MM.1S (cell line): ENCODE measurements around the gene ARL8B.
"Not testable (repeated sequence)": the region's sequence is repeated elsewhere in the genome, so short reads cannot be mapped to it uniquely, and the experiment has no call there.

ENCODE experiments used
- DNase-seq: peaks from one replicate; pipeline ENCODE4 v3.0.0-alpha.2; 2015
- H2AFZ ChIP-seq: fragments of 300-600 bp; sonication (generic); 2 replicates; pipeline ENCODE4 v1.6.0; 2016; ENCODE audit warnings: antibody characterized with exemption, low read length
- H3F3A ChIP-seq: fragments of 300-600 bp; sonication (generic); 2 replicates; pipeline ENCODE4 v1.6.1; 2016; ENCODE audit warnings: mild to moderate bottlenecking, antibody characterized with exemption, low read length, moderate library complexity, mixed read lengths; ENCODE audit not compliant: insufficient read depth
- H3K27ac ChIP-seq: fragments of 300-600 bp; sonication (generic); 2 replicates; pipeline ENCODE4 v1.5.1; 2016; ENCODE audit warnings: mild to moderate bottlenecking, low read length
- H3K27me3 ChIP-seq: fragments of 300-600 bp; sonication (generic); replicated peaks from 2 replicates; pipeline ENCODE4 v1.6.0; 2016; ENCODE audit warnings: low read length; ENCODE audit not compliant: insufficient read depth
- H3K36me3 ChIP-seq: fragments of 300-600 bp; sonication (generic); replicated peaks from 2 replicates; pipeline ENCODE4 v1.6.1; 2016; ENCODE audit warnings: mild to moderate bottlenecking, low read length, mixed read lengths; ENCODE audit not compliant: insufficient read depth
- H3K4me1 ChIP-seq: fragments of 300-600 bp; sonication (generic); 2 replicates; pipeline ENCODE4 v1.6.1; 2016; ENCODE audit warnings: low read length, mixed read lengths
- H3K4me2 ChIP-seq: fragments of 300-600 bp; sonication (generic); 2 replicates; pipeline ENCODE4 v1.6.0; 2016; ENCODE audit warnings: low read depth, low read length
- H3K4me3 ChIP-seq: fragments of 300-600 bp; sonication (generic); 2 replicates; pipeline ENCODE4 v1.5.1; 2016; ENCODE audit warnings: low read length, mixed read lengths
- H3K79me2 ChIP-seq: fragments of 300-600 bp; sonication (generic); 2 replicates; pipeline ENCODE4 v1.6.1; 2016; ENCODE audit warnings: mixed run types, low read length, mixed read lengths
- H3K9ac ChIP-seq: fragments of 300-600 bp; sonication (generic); 2 replicates; pipeline ENCODE4 v1.6.1; 2016; ENCODE audit warnings: low read length, mixed read lengths
- H3K9me2 ChIP-seq: fragments of 300-600 bp; sonication (generic); replicated peaks from 2 replicates; pipeline ENCODE4 v1.6.1; 2016; ENCODE audit warnings: mild to moderate bottlenecking, low read length, mixed read lengths; ENCODE audit not compliant: insufficient read depth
- H3K9me3 ChIP-seq: fragments of 300-600 bp; sonication (generic); replicated peaks from 2 replicates; pipeline ENCODE4 v1.6.1; 2016; ENCODE audit warnings: mild to moderate bottlenecking, low read length, mixed read lengths; ENCODE audit not compliant: insufficient read depth
- H4K20me1 ChIP-seq: fragments of 300-600 bp; sonication (generic); 2 replicates; pipeline ENCODE4 v1.6.1; 2016; ENCODE audit warnings: mild to moderate bottlenecking, low read length, moderate library complexity, mixed read lengths; ENCODE audit not compliant: insufficient read depth
- EZH2 ChIP-seq: fragments of 300-600 bp; sonication (generic); optimal IDR thresholded peaks from 2 replicates; pipeline ENCODE3; 2017; ENCODE audit warnings: low read depth, mild to moderate bottlenecking, antibody characterized with exemption, low read length, mixed read lengths
- EZH2phosphoT487 ChIP-seq: fragments of 300-600 bp; sonication (generic); IDR thresholded peaks from 2 replicates; pipeline ENCODE4 v1.6.1; 2018; ENCODE audit warnings: antibody characterized with exemption, low read length
- TF ChIP-seq, protein P1 (sequence below): fragments of 300-600 bp; sonication (generic); IDR thresholded peaks from 2 replicates; pipeline ENCODE4 v1.5.1; 2016; ENCODE audit warnings: antibody characterized with exemption, low read length, mixed read lengths

Gene ARL8B

DNA sequence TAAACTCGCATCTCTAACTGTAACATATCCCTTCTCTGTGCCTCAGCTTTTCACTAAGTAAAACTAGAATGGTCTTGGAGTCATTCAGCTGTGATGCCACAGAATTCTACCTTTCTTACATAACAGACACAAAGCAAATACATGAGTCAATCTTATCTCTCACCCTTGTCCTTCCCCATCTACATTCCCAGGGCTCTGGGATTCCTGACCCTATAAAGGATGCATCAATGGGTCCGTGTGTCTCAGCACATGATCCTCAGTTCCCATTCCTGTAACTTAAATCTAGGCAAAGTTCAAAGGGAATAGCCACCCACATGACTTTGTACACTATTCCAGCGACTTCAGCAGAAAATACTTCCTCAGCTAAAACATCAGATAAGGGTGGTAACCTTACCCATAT is 11.8 kb upstream of the ARL8B start:
- Histone ChIP-seq H3K4me2 (no peak overlapping the region), H3K27ac (no peak overlapping the region), H3K9me3 (no peaks in the 10 kb centered on the region), H3K4me1 (no peaks in the 10 kb centered on the region; the same call in 1 of the 2 replicates), H3K9ac (no peak overlapping the region), H2AFZ (no peak overlapping the region), H3K27me3 (no peaks in the 10 kb centered on the region), H3K9me2 (no peaks in the 10 kb centered on the region), H3F3A (peaks cover 1% of the 10 kb centered on the region), H3K4me3 (no peak overlapping the region), H3K36me3 (no peaks in the 10 kb centered on the region), H3K79me2 (no peaks in the 10 kb centered on the region), H4K20me1 (no peaks in the 10 kb centered on the region)
- TF ChIP-seq, protein P1, sequence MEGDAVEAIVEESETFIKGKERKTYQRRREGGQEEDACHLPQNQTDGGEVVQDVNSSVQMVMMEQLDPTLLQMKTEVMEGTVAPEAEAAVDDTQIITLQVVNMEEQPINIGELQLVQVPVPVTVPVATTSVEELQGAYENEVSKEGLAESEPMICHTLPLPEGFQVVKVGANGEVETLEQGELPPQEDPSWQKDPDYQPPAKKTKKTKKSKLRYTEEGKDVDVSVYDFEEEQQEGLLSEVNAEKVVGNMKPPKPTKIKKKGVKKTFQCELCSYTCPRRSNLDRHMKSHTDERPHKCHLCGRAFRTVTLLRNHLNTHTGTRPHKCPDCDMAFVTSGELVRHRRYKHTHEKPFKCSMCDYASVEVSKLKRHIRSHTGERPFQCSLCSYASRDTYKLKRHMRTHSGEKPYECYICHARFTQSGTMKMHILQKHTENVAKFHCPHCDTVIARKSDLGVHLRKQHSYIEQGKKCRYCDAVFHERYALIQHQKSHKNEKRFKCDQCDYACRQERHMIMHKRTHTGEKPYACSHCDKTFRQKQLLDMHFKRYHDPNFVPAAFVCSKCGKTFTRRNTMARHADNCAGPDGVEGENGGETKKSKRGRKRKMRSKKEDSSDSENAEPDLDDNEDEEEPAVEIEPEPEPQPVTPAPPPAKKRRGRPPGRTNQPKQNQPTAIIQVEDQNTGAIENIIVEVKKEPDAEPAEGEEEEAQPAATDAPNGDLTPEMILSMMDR, result no peak
- TF ChIP-seq EZH2 (no peak), EZH2phosphoT487 (no peak)
- no peak for DNase-seq

DNA sequence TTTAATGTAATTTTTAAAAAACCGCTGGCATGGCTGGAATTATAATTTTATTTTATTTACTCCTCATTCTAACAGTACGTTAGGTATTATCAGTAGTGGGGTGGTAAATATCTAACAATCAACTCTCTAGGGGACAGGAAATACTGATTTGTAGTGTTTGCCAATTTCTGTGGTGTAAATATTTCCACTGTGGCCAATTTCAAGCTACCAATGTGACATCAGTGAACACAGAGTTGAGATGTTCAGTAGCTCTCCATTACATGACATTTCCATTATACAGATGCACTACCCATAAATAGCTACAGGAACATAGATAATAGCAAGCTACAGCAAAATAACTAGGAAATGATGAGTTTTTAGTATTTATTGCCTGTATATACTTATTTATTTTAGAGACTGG is 10.0 kb upstream of the ARL8B start:
- no peak overlapping the region for H2AFZ ChIP-seq
- peaks cover 5% of the 10 kb centered on the region for H3F3A ChIP-seq
- H3K27ac ChIP-seq, result no peak overlapping the region
- no peaks in the 10 kb centered on the region for H3K36me3 ChIP-seq
- no peak overlapping the region for H3K4me2 ChIP-seq
- no peaks in the 10 kb centered on the region for H3K9me3 ChIP-seq
- no peak overlapping the region for H3K9ac ChIP-seq
- no peak overlapping the region for H3K4me3 ChIP-seq
- H3K4me1 ChIP-seq, result peaks cover 3% of the 10 kb centered on the region; the same call in 1 of the 2 replicates
- H3K27me3 ChIP-seq, result no peaks in the 10 kb centered on the region
- no peaks in the 10 kb centered on the region for H4K20me1 ChIP-seq
- DNase-seq, result no peak
- no peak for TF ChIP-seq EZH2
- TF ChIP-seq, protein P1, result no peak
- TF ChIP-seq EZH2phosphoT487, result no peak
- H3K79me2 ChIP-seq, result no peaks in the 10 kb centered on the region
- H3K9me2 ChIP-seq, result no peaks in the 10 kb centered on the region

DNA sequence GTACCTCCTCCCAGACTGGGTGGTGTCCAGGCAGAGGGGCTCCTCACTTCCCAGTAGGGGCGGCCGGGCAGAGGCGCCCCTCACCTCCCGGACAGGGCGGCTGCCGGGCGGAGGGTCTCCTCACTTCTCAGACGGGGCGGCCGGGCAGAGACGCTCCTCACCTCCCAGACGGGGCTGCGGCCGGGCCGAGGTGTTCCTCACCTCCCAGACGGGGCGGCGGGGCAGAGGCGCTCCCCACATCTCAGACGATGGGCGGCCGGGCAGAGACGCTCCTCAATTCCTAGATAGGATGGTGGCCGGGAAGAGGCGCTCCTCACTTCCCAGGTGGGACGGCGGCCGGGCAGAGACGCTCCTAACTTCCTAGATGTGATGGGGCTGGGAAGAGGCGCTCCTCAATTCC is 8.4 kb upstream of the ARL8B start:
- not testable (repeated sequence) for H3K27me3 ChIP-seq, H3K9me3 ChIP-seq, H3K4me3 ChIP-seq, H3K4me2 ChIP-seq, H3K4me1 ChIP-seq, H2AFZ ChIP-seq, H4K20me1 ChIP-seq, H3K36me3 ChIP-seq, H3K27ac ChIP-seq, H3K9ac ChIP-seq, H3K9me2 ChIP-seq, DNase-seq, H3K79me2 ChIP-seq, H3F3A ChIP-seq

DNA sequence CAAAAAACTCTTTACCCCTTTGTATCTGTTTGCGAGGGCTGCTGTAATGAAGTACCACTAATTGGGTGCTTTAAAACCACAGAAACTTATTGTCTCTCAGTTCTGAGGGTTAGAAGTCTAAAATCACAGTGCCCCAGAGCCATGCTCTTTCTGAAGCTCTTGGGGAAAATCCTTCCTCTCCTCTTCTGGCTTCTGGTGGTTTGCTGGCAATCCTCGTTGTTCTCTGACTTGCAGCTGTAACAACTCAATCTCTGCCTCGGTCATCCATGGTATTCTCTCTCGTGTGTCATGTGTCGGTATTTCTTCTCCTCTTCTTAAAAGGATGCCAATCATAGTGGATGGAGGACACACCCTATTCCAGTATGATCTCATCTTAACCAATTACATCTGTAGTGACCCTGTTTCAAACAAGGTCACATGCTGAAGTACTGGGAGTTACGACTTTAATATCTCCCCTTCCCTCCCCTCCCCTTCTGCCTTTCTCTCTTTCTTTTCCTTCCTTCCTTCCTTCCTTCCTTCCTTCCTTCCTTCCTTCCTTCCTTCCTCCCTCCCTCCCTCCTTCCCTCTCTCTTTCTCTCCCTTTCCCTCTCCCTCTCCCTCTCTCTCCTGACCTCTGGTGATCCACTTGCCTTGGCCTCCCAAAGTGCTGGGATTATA is 6.5 kb upstream of the ARL8B start:
- no peaks in the 10 kb centered on the region for H3K9me3 ChIP-seq
- peak overlapping the region; percentile 21; the same call in 1 of the 2 replicates for H3K4me3 ChIP-seq
- no peaks in the 10 kb centered on the region for H4K20me1 ChIP-seq
- H3K27ac ChIP-seq, result peak overlapping the region; percentile 33; the same call in 1 of the 2 replicates
- no peaks in the 10 kb centered on the region for H3K27me3 ChIP-seq
- no peak for TF ChIP-seq EZH2phosphoT487
- TF ChIP-seq, protein P1, result no peak
- peak; percentile 39 for DNase-seq
- peak overlapping the region; percentile 43; the same call in 1 of the 2 replicates for H2AFZ ChIP-seq
- no peak overlapping the region for H3K9ac ChIP-seq
- no peaks in the 10 kb centered on the region for H3K9me2 ChIP-seq
- peak overlapping the region; percentile 64 for H3K4me2 ChIP-seq
- H3K79me2 ChIP-seq, result no peaks in the 10 kb centered on the region
- peaks cover 5% of the 10 kb centered on the region for H3F3A ChIP-seq
- H3K4me1 ChIP-seq, result peaks cover 3% of the 10 kb centered on the region; the same call in 1 of the 2 replicates
- H3K36me3 ChIP-seq, result no peaks in the 10 kb centered on the region
